DND-41 (cell line): ENCODE data around the gene MAGEB1.

Experiments used
- EZH2 ChIP-seq: IDR thresholded peaks from 3 replicates; pipeline ENCODE4 v1.6.1; 2012; ENCODE audit warnings: borderline replicate concordance, low read depth, mild to moderate bottlenecking, moderate library complexity, low read length, inconsistent platforms; ENCODE audit not compliant: severe bottlenecking
- TF ChIP-seq, protein P1 (sequence below): IDR thresholded peaks from 2 replicates; pipeline ENCODE4 v1.5.1; 2012; ENCODE audit warnings: borderline replicate concordance, low read length, moderate library complexity, mild to moderate bottlenecking; ENCODE audit not compliant: poor library complexity, severe bottlenecking; ENCODE audit errors: extremely low read depth

DNA sequence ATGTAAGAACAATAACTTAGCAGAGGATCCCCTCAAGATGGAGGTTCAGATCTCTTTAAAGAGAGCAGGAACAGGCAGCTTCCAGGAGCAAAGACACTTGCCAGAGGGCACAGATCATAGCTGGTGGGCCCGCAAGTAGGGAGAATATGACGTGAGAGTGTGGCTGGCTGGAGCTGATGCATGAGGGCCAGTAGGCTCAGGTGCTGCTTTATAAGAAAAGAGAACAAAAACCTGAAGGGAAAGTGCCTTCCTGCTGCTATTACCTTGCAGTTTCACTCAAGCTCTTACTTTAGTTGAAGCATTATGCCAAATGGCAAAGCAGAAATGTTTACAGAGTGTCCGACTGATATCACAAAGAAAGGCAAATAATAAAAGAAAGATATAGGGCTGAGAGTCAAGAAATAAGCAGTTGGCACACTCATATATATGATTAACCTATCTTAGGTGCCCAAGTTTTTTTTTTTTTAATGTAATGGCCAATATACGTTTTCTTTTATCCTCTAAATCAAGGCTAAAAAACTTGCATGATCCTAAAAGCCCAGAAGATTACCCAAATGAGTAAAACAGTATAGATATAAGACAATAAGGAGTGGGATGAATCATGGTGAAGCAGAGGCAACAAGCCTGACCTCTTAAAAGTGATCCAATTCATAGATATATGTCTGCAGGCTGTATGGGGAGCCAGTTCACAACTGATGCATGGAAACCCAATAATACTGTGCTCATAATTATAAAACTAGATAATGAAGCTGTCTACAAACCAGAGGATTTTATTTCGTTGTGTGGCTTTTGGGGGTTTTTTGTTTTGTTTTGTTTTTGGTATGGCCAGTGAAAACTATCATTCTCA is 49.7 kb downstream of the MAGEB1 start:
- no peak for TF ChIP-seq EZH2
- TF ChIP-seq, protein P1, sequence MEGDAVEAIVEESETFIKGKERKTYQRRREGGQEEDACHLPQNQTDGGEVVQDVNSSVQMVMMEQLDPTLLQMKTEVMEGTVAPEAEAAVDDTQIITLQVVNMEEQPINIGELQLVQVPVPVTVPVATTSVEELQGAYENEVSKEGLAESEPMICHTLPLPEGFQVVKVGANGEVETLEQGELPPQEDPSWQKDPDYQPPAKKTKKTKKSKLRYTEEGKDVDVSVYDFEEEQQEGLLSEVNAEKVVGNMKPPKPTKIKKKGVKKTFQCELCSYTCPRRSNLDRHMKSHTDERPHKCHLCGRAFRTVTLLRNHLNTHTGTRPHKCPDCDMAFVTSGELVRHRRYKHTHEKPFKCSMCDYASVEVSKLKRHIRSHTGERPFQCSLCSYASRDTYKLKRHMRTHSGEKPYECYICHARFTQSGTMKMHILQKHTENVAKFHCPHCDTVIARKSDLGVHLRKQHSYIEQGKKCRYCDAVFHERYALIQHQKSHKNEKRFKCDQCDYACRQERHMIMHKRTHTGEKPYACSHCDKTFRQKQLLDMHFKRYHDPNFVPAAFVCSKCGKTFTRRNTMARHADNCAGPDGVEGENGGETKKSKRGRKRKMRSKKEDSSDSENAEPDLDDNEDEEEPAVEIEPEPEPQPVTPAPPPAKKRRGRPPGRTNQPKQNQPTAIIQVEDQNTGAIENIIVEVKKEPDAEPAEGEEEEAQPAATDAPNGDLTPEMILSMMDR, result no peak
